ENCODE data around the gene TMEM184A. TPM values are rescaled to one million over a fixed set of nuclear protein-coding genes. Genes with fewer than 3 reads are reported as not detected.
"Not testable (repeated sequence)": the region's sequence is repeated elsewhere in the genome, so short reads cannot be mapped to it uniquely, and the experiment has no call there.

The TMEM184A gene
- total and polyA plus RNA-seq, 7 donors, result 0.28 to 60.3 (median 9.3) TPM; not detected in 3

DNA sequence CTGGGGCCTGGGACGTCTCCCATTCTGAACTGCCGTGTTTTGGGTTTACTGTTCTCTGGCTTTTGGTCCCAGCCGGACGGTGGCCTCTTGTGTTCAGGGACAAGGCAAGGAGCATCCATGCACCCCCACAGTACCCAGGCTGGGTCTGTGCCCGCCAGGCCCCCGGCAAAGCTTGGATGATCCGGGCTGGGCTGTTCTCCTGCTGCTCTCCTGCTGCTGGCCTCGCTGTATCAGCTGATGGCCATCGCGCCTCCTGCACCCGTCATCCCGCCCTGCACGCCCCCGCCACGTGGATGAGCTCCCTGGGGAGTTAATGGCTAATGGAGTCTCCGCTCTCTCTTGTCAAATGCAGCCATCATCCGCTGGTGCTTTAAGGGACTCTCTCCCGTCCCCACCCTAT, 28.7 kb upstream of the TMEM184A start:
- no peak overlapping the region for H3K27ac ChIP-seq
- no peak overlapping the region for H3K4me3 ChIP-seq
- DNase-seq, result no peak
- peaks cover 0 to 7% (median 3%) of the 10 kb centered on the region in 4 donors for H3K9me3 ChIP-seq
- 91 to 92% methylated on average over 18 of the region's 18 CpGs for whole genome bisulfite sequencing, 2 donors
- TF ChIP-seq EP300 (IDR thresholded peaks at IDR 0.05), result no peak
- TF ChIP-seq, protein P1, sequence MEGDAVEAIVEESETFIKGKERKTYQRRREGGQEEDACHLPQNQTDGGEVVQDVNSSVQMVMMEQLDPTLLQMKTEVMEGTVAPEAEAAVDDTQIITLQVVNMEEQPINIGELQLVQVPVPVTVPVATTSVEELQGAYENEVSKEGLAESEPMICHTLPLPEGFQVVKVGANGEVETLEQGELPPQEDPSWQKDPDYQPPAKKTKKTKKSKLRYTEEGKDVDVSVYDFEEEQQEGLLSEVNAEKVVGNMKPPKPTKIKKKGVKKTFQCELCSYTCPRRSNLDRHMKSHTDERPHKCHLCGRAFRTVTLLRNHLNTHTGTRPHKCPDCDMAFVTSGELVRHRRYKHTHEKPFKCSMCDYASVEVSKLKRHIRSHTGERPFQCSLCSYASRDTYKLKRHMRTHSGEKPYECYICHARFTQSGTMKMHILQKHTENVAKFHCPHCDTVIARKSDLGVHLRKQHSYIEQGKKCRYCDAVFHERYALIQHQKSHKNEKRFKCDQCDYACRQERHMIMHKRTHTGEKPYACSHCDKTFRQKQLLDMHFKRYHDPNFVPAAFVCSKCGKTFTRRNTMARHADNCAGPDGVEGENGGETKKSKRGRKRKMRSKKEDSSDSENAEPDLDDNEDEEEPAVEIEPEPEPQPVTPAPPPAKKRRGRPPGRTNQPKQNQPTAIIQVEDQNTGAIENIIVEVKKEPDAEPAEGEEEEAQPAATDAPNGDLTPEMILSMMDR (IDR thresholded peaks at IDR 0.05), result no peak
- TF ChIP-seq POLR2A (IDR thresholded peaks at IDR 0.05), result no peak
- no peak for TF ChIP-seq POLR2AphosphoS5 (IDR thresholded peaks at IDR 0.05)
- peaks cover 0 to 40% (median 17%) of the 10 kb centered on the region in 3 donors for H3K27me3 ChIP-seq
- H3K36me3 ChIP-seq, result no peaks in the 10 kb centered on the region
- H3K4me1 ChIP-seq, result peaks cover 0 to 6% (median under 1%) of the 10 kb centered on the region in 4 donors
- intact Hi-C loops (cut with DNase I), result loop anchor here (5.0 kb wide), 1 partner anchor 623 kb away; no protein-coding TSS in a partner anchor

DNA sequence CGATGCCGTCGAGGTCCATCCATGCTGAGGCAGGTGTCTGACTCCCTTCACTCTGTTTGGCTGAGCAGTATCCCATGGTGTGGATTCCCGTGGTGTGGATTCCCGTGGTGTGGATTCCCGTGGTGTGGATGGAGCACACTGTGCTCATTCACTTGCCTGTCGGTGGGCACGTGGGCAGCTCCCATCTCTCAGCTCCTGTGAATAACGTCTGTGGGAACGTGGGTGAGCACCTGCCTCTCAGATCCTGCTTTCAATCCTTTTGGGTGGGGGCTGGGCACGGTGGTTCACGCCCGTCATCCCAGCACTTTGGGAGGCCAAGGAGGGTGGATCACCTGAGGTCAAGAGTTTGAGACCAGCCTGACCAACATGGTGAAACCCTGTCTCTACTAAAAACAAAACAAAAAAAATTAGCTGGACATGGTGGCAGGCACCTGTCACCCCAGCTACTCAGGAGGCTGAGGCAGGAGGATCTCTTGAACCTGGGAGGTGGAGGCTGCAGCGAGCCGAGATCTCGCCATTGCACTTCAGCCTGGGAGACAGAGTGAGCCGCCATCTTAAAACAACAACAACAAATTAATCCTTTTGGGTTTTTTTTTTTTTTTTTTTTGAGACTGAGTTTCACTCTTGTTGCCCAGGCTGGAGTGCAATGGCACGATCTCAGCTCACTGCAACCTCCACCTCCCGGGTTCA, 27.4 kb upstream of the TMEM184A start:
- H3K9me3 ChIP-seq, H3K27ac ChIP-seq, H3K4me3 ChIP-seq, DNase-seq, H3K36me3 ChIP-seq: not testable (repeated sequence)
- Histone ChIP-seq H3K27me3 (peaks cover 0 to 27% (median 8%) of the 10 kb centered on the region in 3 donors), H3K4me1 (peaks cover 0 to 12% (median 6%) of the 10 kb centered on the region in 4 donors)
- intact Hi-C loops (cut with DNase I), result loop anchor here (5.0 kb wide), 1 partner anchor 624 kb away; no protein-coding TSS in a partner anchor
- 83 to 86% methylated on average over 19 of the region's 19 CpGs for WGBS, 2 donors

DNA sequence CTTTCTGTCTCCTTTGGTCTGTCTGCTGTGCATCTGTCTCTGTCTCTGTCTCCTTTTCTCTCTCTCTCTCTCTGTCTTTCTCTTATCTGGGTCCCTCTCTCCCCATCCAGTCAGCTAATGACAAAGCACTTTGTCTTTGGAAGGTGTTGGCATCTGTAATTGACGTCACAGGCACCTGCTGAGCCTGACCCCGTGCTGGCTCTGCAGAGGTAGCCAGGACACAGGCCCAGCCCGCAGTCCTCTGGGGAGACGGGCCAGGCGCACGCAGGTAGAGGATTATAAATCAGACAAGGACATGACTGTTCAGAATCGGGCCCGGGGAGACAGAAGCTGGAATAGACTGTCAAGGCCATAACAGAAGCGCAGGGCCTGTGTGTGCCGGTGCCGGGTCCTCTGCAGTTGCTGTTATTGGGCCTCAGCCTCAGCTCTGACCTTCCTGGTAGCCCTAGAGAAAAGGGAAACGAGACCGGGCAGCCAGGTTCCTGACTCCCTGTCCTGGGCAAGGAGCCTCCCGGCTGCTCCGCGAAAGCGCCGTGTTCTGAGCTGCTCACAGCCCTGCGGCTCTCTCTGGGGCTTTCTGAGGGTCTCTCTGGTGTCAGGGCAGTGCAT, 24.5 kb upstream of the TMEM184A start:
- H3K27ac ChIP-seq, result no peak overlapping the region
- H3K27me3 ChIP-seq, result no peaks in the 10 kb centered on the region
- intact Hi-C loops (cut with DNase I), result loop anchor here (5.0 kb wide), 1 partner anchor 627 kb away; no protein-coding TSS in a partner anchor
- H3K4me3 ChIP-seq, result no peak overlapping the region
- WGBS, 2 donors, result 85 to 91% methylated on average over 19 of the region's 19 CpGs
- H3K36me3 ChIP-seq, result no peaks in the 10 kb centered on the region
- TF ChIP-seq POLR2A (IDR thresholded peaks at IDR 0.05) (no peak), POLR2AphosphoS5 (IDR thresholded peaks at IDR 0.05) (no peak), EP300 (IDR thresholded peaks at IDR 0.05) (no peak)
- TF ChIP-seq, protein P1 (IDR thresholded peaks at IDR 0.05), result no peak
- DNase-seq, result no peak
- peaks cover 0 to 8% (median 6%) of the 10 kb centered on the region in 4 donors for H3K4me1 ChIP-seq
- H3K9me3 ChIP-seq, result no peaks in the 10 kb centered on the region

- WGBS, 2 donors, result 26 to 28% methylated on average over 14 of the region's 14 CpGs
- Histone ChIP-seq H3K36me3 (no peaks in the 10 kb centered on the region), H3K27me3 (no peaks in the 10 kb centered on the region), H3K4me1 (peaks cover 0 to 8% (median 6%) of the 10 kb centered on the region in 4 donors), H3K27ac (no peak overlapping the region), H3K4me3 (no peak overlapping the region), H3K9me3 (no peaks in the 10 kb centered on the region)
- intact Hi-C loops (cut with DNase I), result loop anchor here (5.0 kb wide), 1 partner anchor 628 kb away; no protein-coding TSS in a partner anchor
- DNase-seq, result peak; percentile 83
- TF ChIP-seq, protein P1 (IDR thresholded peaks at IDR 0.05), result peak; percentile 56 to 79 (median 72)
- no peak for TF ChIP-seq EP300 (IDR thresholded peaks at IDR 0.05)
Measured at GRCh38 chr7:1579481-1580421, 23.7 kb upstream of the TMEM184A start.

Data from sigmoid colon (tissue), 7 donors.